HepG2 (cell line): ENCODE data around the gene RAP1A.

ENCODE experiments used
- BCLAF1 ChIP-seq: fragments of 450-650 bp; IDR thresholded peaks from 2 replicates; pipeline ENCODE4 v1.6.1; 2017; ENCODE audit warnings: mild to moderate bottlenecking
- EHMT2 ChIP-seq: fragments of 200-600 bp; sonication (generic); IDR thresholded peaks from 2 replicates; pipeline ENCODE4 v1.7.0; 2017; ENCODE audit warnings: antibody characterized with exemption, low read depth, low read length, borderline replicate concordance
- FIP1L1 ChIP-seq: fragments of 200-400 bp; formaldehyde crosslinking; IDR thresholded peaks from 2 replicates; pipeline ENCODE4 v1.6.1; 2018; ENCODE audit warnings: low read depth, mild to moderate bottlenecking, low read length, moderate library complexity, borderline replicate concordance; ENCODE audit not compliant: insufficient read depth
- FOXM1 ChIP-seq: sonication (generic); formaldehyde crosslinking; IDR thresholded peaks from 2 replicates; pipeline ENCODE4 v1.5.0; 2020; ENCODE audit warnings: missing genetic modification reagents
- KDM1A ChIP-seq: IDR thresholded peaks from 2 replicates; pipeline ENCODE4 v1.6.1; 2016; ENCODE audit warnings: missing compliant biosample characterization
- POLR2A ChIP-seq, 2 experiments: IDR thresholded peaks; 2 replicates each; pipeline ENCODE4 v1.6.1; 2011; ENCODE audit warnings: low read depth in 2 of 2, low read length in 2 of 2, mild to moderate bottlenecking in 1 of 2, moderate library complexity in 1 of 2; ENCODE audit not compliant: insufficient read depth in 1 of 2
- PRDM10 ChIP-seq: sonication (generic); formaldehyde crosslinking; IDR thresholded peaks from 2 replicates; pipeline ENCODE4 v1.4.0; 2020; ENCODE audit warnings: low read depth, missing genetic modification reagents
- SMC3 ChIP-seq: IDR thresholded peaks from 2 replicates; pipeline ENCODE4 v1.6.1; 2011; ENCODE audit warnings: low read length, improper control_type of control experiment
- SP1 ChIP-seq, 2 experiments: fragments of 450-650 bp in 1 of 2; sonication (generic) in 1 of 2; formaldehyde crosslinking in 1 of 2; IDR thresholded peaks; 2 replicates each; pipeline versions ENCODE4 v1.4.0 to v1.6.1; 2016 to 2020; ENCODE audit warnings: missing genetic modification reagents in 1 of 2
- TBL1XR1 ChIP-seq: fragments of 150-350 bp; IDR thresholded peaks from 2 replicates; pipeline ENCODE4 v1.6.1; 2014; ENCODE audit warnings: borderline replicate concordance, low read length; ENCODE audit not compliant: partially characterized antibody
- ZNF382 ChIP-seq: sonication (generic); formaldehyde crosslinking; IDR thresholded peaks from 2 replicates; pipeline ENCODE4 v1.5.0; 2020; ENCODE audit warnings: missing genetic modification reagents, mild to moderate bottlenecking, borderline replicate concordance
- TF ChIP-seq, protein P1 (sequence below): sonication (generic); formaldehyde crosslinking; IDR thresholded peaks from 2 replicates; pipeline ENCODE4 v1.5.0; 2020; ENCODE audit warnings: mild to moderate bottlenecking, missing genetic modification reagents, moderate library complexity
- TF ChIP-seq, protein P2 (sequence below): sonication (generic); formaldehyde crosslinking; IDR thresholded peaks from 2 replicates; pipeline ENCODE4 v1.4.0; 2020; ENCODE audit warnings: missing genetic modification reagents
- TF ChIP-seq, protein P3 (sequence below): sonication (generic); formaldehyde crosslinking; IDR thresholded peaks from 2 replicates; pipeline ENCODE4 v1.4.0; 2020; ENCODE audit warnings: mild to moderate bottlenecking, missing genetic modification reagents, borderline replicate concordance

GRCh38 chr1:111604931-111605330 is 14.7 kb upstream of the RAP1A start:
- TF ChIP-seq, protein P1, sequence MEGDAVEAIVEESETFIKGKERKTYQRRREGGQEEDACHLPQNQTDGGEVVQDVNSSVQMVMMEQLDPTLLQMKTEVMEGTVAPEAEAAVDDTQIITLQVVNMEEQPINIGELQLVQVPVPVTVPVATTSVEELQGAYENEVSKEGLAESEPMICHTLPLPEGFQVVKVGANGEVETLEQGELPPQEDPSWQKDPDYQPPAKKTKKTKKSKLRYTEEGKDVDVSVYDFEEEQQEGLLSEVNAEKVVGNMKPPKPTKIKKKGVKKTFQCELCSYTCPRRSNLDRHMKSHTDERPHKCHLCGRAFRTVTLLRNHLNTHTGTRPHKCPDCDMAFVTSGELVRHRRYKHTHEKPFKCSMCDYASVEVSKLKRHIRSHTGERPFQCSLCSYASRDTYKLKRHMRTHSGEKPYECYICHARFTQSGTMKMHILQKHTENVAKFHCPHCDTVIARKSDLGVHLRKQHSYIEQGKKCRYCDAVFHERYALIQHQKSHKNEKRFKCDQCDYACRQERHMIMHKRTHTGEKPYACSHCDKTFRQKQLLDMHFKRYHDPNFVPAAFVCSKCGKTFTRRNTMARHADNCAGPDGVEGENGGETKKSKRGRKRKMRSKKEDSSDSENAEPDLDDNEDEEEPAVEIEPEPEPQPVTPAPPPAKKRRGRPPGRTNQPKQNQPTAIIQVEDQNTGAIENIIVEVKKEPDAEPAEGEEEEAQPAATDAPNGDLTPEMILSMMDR (CRISPR knock-in tag): no peak
- no peak for TF ChIP-seq ZNF382 (CRISPR knock-in tag)
- no peak for TF ChIP-seq SMC3
- no peak for TF ChIP-seq FOXM1 (CRISPR knock-in tag)
- TF ChIP-seq, protein P2, sequence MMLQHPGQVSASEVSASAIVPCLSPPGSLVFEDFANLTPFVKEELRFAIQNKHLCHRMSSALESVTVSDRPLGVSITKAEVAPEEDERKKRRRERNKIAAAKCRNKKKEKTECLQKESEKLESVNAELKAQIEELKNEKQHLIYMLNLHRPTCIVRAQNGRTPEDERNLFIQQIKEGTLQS (CRISPR knock-in tag): no peak
- no peak for TF ChIP-seq SP1 (IDR thresholded peaks at IDR 0.05)
- no peak for TF ChIP-seq SP1 (CRISPR knock-in tag; IDR thresholded peaks at IDR 0.05)
- no peak for TF ChIP-seq TBL1XR1
- TF ChIP-seq FIP1L1: no peak
- TF ChIP-seq KDM1A (CRISPR knock-in tag): no peak
- TF ChIP-seq EHMT2: no peak
- TF ChIP-seq BCLAF1: no peak
- TF ChIP-seq PRDM10 (CRISPR knock-in tag): no peak
- TF ChIP-seq, protein P3, sequence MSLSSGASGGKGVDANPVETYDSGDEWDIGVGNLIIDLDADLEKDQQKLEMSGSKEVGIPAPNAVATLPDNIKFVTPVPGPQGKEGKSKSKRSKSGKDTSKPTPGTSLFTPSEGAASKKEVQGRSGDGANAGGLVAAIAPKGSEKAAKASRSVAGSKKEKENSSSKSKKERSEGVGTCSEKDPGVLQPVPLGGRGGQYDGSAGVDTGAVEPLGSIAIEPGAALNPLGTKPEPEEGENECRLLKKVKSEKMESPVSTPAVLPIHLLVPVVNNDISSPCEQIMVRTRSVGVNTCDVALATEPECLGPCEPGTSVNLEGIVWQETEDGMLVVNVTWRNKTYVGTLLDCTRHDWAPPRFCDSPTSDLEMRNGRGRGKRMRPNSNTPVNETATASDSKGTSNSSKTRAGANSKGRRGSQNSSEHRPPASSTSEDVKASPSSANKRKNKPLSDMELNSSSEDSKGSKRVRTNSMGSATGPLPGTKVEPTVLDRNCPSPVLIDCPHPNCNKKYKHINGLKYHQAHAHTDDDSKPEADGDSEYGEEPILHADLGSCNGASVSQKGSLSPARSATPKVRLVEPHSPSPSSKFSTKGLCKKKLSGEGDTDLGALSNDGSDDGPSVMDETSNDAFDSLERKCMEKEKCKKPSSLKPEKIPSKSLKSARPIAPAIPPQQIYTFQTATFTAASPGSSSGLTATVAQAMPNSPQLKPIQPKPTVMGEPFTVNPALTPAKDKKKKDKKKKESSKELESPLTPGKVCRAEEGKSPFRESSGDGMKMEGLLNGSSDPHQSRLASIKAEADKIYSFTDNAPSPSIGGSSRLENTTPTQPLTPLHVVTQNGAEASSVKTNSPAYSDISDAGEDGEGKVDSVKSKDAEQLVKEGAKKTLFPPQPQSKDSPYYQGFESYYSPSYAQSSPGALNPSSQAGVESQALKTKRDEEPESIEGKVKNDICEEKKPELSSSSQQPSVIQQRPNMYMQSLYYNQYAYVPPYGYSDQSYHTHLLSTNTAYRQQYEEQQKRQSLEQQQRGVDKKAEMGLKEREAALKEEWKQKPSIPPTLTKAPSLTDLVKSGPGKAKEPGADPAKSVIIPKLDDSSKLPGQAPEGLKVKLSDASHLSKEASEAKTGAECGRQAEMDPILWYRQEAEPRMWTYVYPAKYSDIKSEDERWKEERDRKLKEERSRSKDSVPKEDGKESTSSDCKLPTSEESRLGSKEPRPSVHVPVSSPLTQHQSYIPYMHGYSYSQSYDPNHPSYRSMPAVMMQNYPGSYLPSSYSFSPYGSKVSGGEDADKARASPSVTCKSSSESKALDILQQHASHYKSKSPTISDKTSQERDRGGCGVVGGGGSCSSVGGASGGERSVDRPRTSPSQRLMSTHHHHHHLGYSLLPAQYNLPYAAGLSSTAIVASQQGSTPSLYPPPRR: no peak
- TF ChIP-seq POLR2A (IDR thresholded peaks at IDR 0.05; ENCODE audit: insufficient read depth in 1 of 2, low read depth in 2 of 2, low read length in 2 of 2): no peak
